ENCODE results near the gene LAMC1. TPM values are rescaled to one million over a fixed set of nuclear protein-coding genes. Genes with fewer than 3 reads are reported as not detected.
A peak's percentile ranks its signal among the peaks of the same experiment; 100 is the strongest.

Gene LAMC1
- total RNA-seq, 1 experiment from 2014 or later, result 10.8 TPM

GRCh38 chr1:183043254-183043653 is 20.0 kb downstream of the LAMC1 start:
- no peaks in the 10 kb centered on the region for H3K36me3 ChIP-seq (ENCODE audit: insufficient read depth, low read length)
- peaks cover 27% of the 10 kb centered on the region for H3K4me1 ChIP-seq (ENCODE audit: low read length)
- H3K27ac ChIP-seq (ENCODE audit: low read length), result no peak overlapping the region
- no peaks in the 10 kb centered on the region for H3K79me2 ChIP-seq (ENCODE audit: low read length)
- no peak overlapping the region for H3K4me2 ChIP-seq (ENCODE audit: low read depth, low read length, poor library complexity, severe bottlenecking)
- no peaks in the 10 kb centered on the region for H3K9me3 ChIP-seq (ENCODE audit: low read length)
- no peaks in the 10 kb centered on the region for H3K27me3 ChIP-seq (ENCODE audit: low read length)
- H2AFZ ChIP-seq (ENCODE audit: low read length), result no peak overlapping the region
- no peak overlapping the region for H3K4me3 ChIP-seq (ENCODE audit: low read length)
- H4K20me1 ChIP-seq (ENCODE audit: insufficient read depth, low read depth, low read length), result no peaks in the 10 kb centered on the region
- no peak for DNase-seq
- no peaks in the 10 kb centered on the region for H3K9me2 ChIP-seq (replicated peaks; ENCODE audit: insufficient read depth, low read length)
- no peak overlapping the region for H3K9ac ChIP-seq (ENCODE audit: low read length)

- Histone ChIP-seq H4K20me1 (ENCODE audit: insufficient read depth, low read depth, low read length) (no peaks in the 10 kb centered on the region), H3K36me3 (ENCODE audit: insufficient read depth, low read length) (no peaks in the 10 kb centered on the region), H3K4me2 (ENCODE audit: low read depth, low read length, poor library complexity, severe bottlenecking) (no peak overlapping the region), H3K4me3 (ENCODE audit: low read length) (no peak overlapping the region), H3K27ac (ENCODE audit: low read length) (no peak overlapping the region), H3K79me2 (ENCODE audit: low read length) (no peaks in the 10 kb centered on the region), H3K9me2 (replicated peaks; ENCODE audit: insufficient read depth, low read length) (no peaks in the 10 kb centered on the region), H3K9me3 (ENCODE audit: low read length) (no peaks in the 10 kb centered on the region), H2AFZ (ENCODE audit: low read length) (no peak overlapping the region), H3K27me3 (ENCODE audit: low read length) (no peaks in the 10 kb centered on the region), H3K9ac (ENCODE audit: low read length) (no peak overlapping the region), H3K4me1 (ENCODE audit: low read length) (peaks cover 36% of the 10 kb centered on the region)
- DNase-seq, result no peak
Measured at GRCh38 chr1:183043872-183044854, 20.9 kb downstream of the LAMC1 start.

- no peak for DNase-seq
- no peak overlapping the region for H3K27ac ChIP-seq (ENCODE audit: low read length)
- no peak overlapping the region for H3K4me2 ChIP-seq (ENCODE audit: low read depth, low read length, poor library complexity, severe bottlenecking)
Measured at GRCh38 chr1:183044893-183045649, 21.9 kb downstream of the LAMC1 start.

GRCh38 chr1:183048087-183049085 is 25.2 kb downstream of the LAMC1 start:
- H3K4me3 ChIP-seq (ENCODE audit: low read length), result 0 out of 2 replicates have a peak overlapping the region, but pooled peaks have one; percentile 25
- H3K27ac ChIP-seq (ENCODE audit: low read length), result peak overlapping the region; percentile 46
- DNase-seq, result peak; percentile 86
- H3K79me2 ChIP-seq (ENCODE audit: low read length), result no peaks in the 10 kb centered on the region
- no peaks in the 10 kb centered on the region for H3K9me3 ChIP-seq (ENCODE audit: low read length)
- no peaks in the 10 kb centered on the region for H3K27me3 ChIP-seq (ENCODE audit: low read length)
- H3K4me1 ChIP-seq (ENCODE audit: low read length), result peaks cover 16% of the 10 kb centered on the region
- no peaks in the 10 kb centered on the region for H3K9me2 ChIP-seq (replicated peaks; ENCODE audit: insufficient read depth, low read length)
- H2AFZ ChIP-seq (ENCODE audit: low read length), result peak overlapping the region; percentile 70
- H4K20me1 ChIP-seq (ENCODE audit: insufficient read depth, low read depth, low read length), result 0 out of 2 replicates have a peak, but pooled peaks cover 3% of the 10 kb centered on the region
- H3K36me3 ChIP-seq (ENCODE audit: insufficient read depth, low read length), result no peaks in the 10 kb centered on the region
- H3K9ac ChIP-seq (ENCODE audit: low read length), result no peak overlapping the region
- H3K4me2 ChIP-seq (ENCODE audit: low read depth, low read length, poor library complexity, severe bottlenecking), result peak overlapping the region; percentile 62

More at GRCh38 chr1:183044893-183045649, 21.9 kb downstream of the LAMC1 start:
- H3K9me3 ChIP-seq (ENCODE audit: low read length), result no peaks in the 10 kb centered on the region
- no peaks in the 10 kb centered on the region for H4K20me1 ChIP-seq (ENCODE audit: insufficient read depth, low read depth, low read length)
- no peaks in the 10 kb centered on the region for H3K79me2 ChIP-seq (ENCODE audit: low read length)
- no peaks in the 10 kb centered on the region for H3K27me3 ChIP-seq (ENCODE audit: low read length)
- no peak overlapping the region for H3K4me3 ChIP-seq (ENCODE audit: low read length)
- peaks cover 31% of the 10 kb centered on the region for H3K4me1 ChIP-seq (ENCODE audit: low read length)
- no peaks in the 10 kb centered on the region for H3K9me2 ChIP-seq (replicated peaks; ENCODE audit: insufficient read depth, low read length)
- H3K9ac ChIP-seq (ENCODE audit: low read length), result no peak overlapping the region
- no peaks in the 10 kb centered on the region for H3K36me3 ChIP-seq (ENCODE audit: insufficient read depth, low read length)
- H2AFZ ChIP-seq (ENCODE audit: low read length), result no peak overlapping the region

- H3K4me3 ChIP-seq (ENCODE audit: low read length), result no peak overlapping the region
- H2AFZ ChIP-seq (ENCODE audit: low read length), result no peak overlapping the region
- H3K4me2 ChIP-seq (ENCODE audit: low read depth, low read length, poor library complexity, severe bottlenecking), result no peak overlapping the region
- H3K27ac ChIP-seq (ENCODE audit: low read length), result no peak overlapping the region
- peaks cover 16% of the 10 kb centered on the region for H3K4me1 ChIP-seq (ENCODE audit: low read length)
- H3K9ac ChIP-seq (ENCODE audit: low read length), result no peak overlapping the region
- H3K79me2 ChIP-seq (ENCODE audit: low read length), result no peaks in the 10 kb centered on the region
- no peaks in the 10 kb centered on the region for H3K9me3 ChIP-seq (ENCODE audit: low read length)
- 0 out of 2 replicates have a peak, but pooled peaks cover 3% of the 10 kb centered on the region for H4K20me1 ChIP-seq (ENCODE audit: insufficient read depth, low read depth, low read length)
- H3K9me2 ChIP-seq (replicated peaks; ENCODE audit: insufficient read depth, low read length), result no peaks in the 10 kb centered on the region
- no peak for DNase-seq
- H3K36me3 ChIP-seq (ENCODE audit: insufficient read depth, low read length), result no peaks in the 10 kb centered on the region
- H3K27me3 ChIP-seq (ENCODE audit: low read length), result no peaks in the 10 kb centered on the region
Measured at GRCh38 chr1:183051546-183051945, 28.3 kb downstream of the LAMC1 start.

- no peak overlapping the region for H3K9ac ChIP-seq (ENCODE audit: low read length)
- no peaks in the 10 kb centered on the region for H3K27me3 ChIP-seq (ENCODE audit: low read length)
- no peaks in the 10 kb centered on the region for H3K9me3 ChIP-seq (ENCODE audit: low read length)
- H3K27ac ChIP-seq (ENCODE audit: low read length), result no peak overlapping the region
- H3K36me3 ChIP-seq (ENCODE audit: insufficient read depth, low read length), result no peaks in the 10 kb centered on the region
- DNase-seq, result no peak
- no peak overlapping the region for H3K4me2 ChIP-seq (ENCODE audit: low read depth, low read length, poor library complexity, severe bottlenecking)
- H2AFZ ChIP-seq (ENCODE audit: low read length), result no peak overlapping the region
- no peak overlapping the region for H3K4me3 ChIP-seq (ENCODE audit: low read length)
- no peaks in the 10 kb centered on the region for H3K9me2 ChIP-seq (replicated peaks; ENCODE audit: insufficient read depth, low read length)
- H3K4me1 ChIP-seq (ENCODE audit: low read length), result peaks cover 15% of the 10 kb centered on the region
- H3K79me2 ChIP-seq (ENCODE audit: low read length), result no peaks in the 10 kb centered on the region
- 0 out of 2 replicates have a peak, but pooled peaks cover 3% of the 10 kb centered on the region for H4K20me1 ChIP-seq (ENCODE audit: insufficient read depth, low read depth, low read length)
Measured at GRCh38 chr1:183052861-183053260, 29.6 kb downstream of the LAMC1 start.

GRCh38 chr1:183058851-183059502 is 35.8 kb downstream of the LAMC1 start:
- Histone ChIP-seq H3K9ac (ENCODE audit: low read length) (no peak overlapping the region), H2AFZ (ENCODE audit: low read length) (no peak overlapping the region), H3K27me3 (ENCODE audit: low read length) (no peaks in the 10 kb centered on the region), H3K9me2 (replicated peaks; ENCODE audit: insufficient read depth, low read length) (no peaks in the 10 kb centered on the region), H3K4me2 (ENCODE audit: low read depth, low read length, poor library complexity, severe bottlenecking) (no peak overlapping the region), H3K27ac (ENCODE audit: low read length) (no peak overlapping the region), H3K4me1 (ENCODE audit: low read length) (no peaks in the 10 kb centered on the region), H4K20me1 (ENCODE audit: insufficient read depth, low read depth, low read length) (peaks cover 11% of the 10 kb centered on the region; the same call in 1 of the 2 replicates), H3K36me3 (ENCODE audit: insufficient read depth, low read length) (no peaks in the 10 kb centered on the region), H3K79me2 (ENCODE audit: low read length) (no peaks in the 10 kb centered on the region), H3K4me3 (ENCODE audit: low read length) (no peak overlapping the region), H3K9me3 (ENCODE audit: low read length) (no peaks in the 10 kb centered on the region)
- DNase-seq, result no peak

All from Karpas-422 (cell line).